GM23338 (cell line): ENCODE data around the gene RPA3. TPM values are rescaled to one million over a fixed set of nuclear protein-coding genes. Genes with fewer than 3 reads are reported as not detected.
A peak's percentile ranks its signal among the peaks of the same experiment; 100 is the strongest.

ENCODE experiments used
- ATAC-seq: fragments of 200-7000 bp; cut with Tn5 transposase; 3 replicates; pipeline ENCODE4 v1.9.1; 2020
- DNase-seq: peaks from one replicate; pipeline ENCODE4 v3.0.0-alpha.2; 2015; ENCODE audit warnings: low spot score
- H2AFZ ChIP-seq: fragments of 200-600 bp; sonication (generic); 2 replicates; pipeline ENCODE4 v1.8.0; 2016; ENCODE audit warnings: antibody characterized with exemption, mild to moderate bottlenecking, moderate library complexity
- H3F3A ChIP-seq: fragments of 200-600 bp; sonication (generic); replicated peaks from 2 replicates; pipeline ENCODE4 v1.8.0; 2017; ENCODE audit warnings: antibody characterized with exemption, mixed run types, low read depth
- H3K27ac ChIP-seq: fragments of 200-600 bp; sonication (generic); 2 replicates; pipeline ENCODE4 v1.6.1; 2016; ENCODE audit warnings: low read depth
- H3K27me3 ChIP-seq: fragments of 200-600 bp; sonication (generic); 2 replicates; pipeline ENCODE4 v1.8.0; 2016; ENCODE audit warnings: mild to moderate bottlenecking, mixed run types, moderate library complexity; ENCODE audit not compliant: insufficient read depth
- H3K36me3 ChIP-seq: fragments of 200-600 bp; sonication (generic); 2 replicates; pipeline ENCODE4 v1.8.0; 2016; ENCODE audit warnings: mild to moderate bottlenecking; ENCODE audit not compliant: insufficient read depth
- H3K4me1 ChIP-seq: fragments of 200-600 bp; sonication (generic); 2 replicates; pipeline ENCODE4 v1.8.0; 2016; ENCODE audit warnings: mild to moderate bottlenecking, moderate library complexity; ENCODE audit not compliant: insufficient read depth
- H3K4me2 ChIP-seq: fragments of 200-600 bp; sonication (generic); 2 replicates; pipeline ENCODE4 v1.7.1; 2017; ENCODE audit warnings: mixed run types
- H3K4me3 ChIP-seq: fragments of 200-600 bp; sonication (generic); 2 replicates; pipeline ENCODE4 v1.6.1; 2016; ENCODE audit warnings: mixed run types
- H3K79me2 ChIP-seq: fragments of 200-600 bp; sonication (generic); replicated peaks from 2 replicates; pipeline ENCODE4 v1.8.0; 2017; ENCODE audit warnings: mild to moderate bottlenecking; ENCODE audit not compliant: insufficient read depth
- H3K9me2 ChIP-seq: fragments of 200-600 bp; sonication (generic); 2 replicates; pipeline ENCODE4 v1.8.0; 2017; ENCODE audit not compliant: insufficient read depth
- H4K20me1 ChIP-seq: fragments of 200-600 bp; sonication (generic); replicated peaks from 2 replicates; pipeline ENCODE4 v1.8.0; 2017; ENCODE audit warnings: mild to moderate bottlenecking; ENCODE audit not compliant: insufficient read depth
- H3K27ac Mint-ChIP-seq: 2 replicates; pipeline ENCODE4 v1.8.0; 2020; ENCODE audit warnings: inconsistent platforms, mild to moderate bottlenecking, moderate library complexity, mixed read lengths
- H3K27me3 Mint-ChIP-seq: 3 replicates; pipeline ENCODE4 v1.8.0; 2022; ENCODE audit warnings: low read depth, mild to moderate bottlenecking, moderate library complexity, mixed read lengths, inconsistent platforms; ENCODE audit not compliant: insufficient read depth, poor library complexity
- H3K36me3 Mint-ChIP-seq: 3 replicates; pipeline ENCODE4 v1.8.0; 2021; ENCODE audit warnings: low read depth, mild to moderate bottlenecking, inconsistent platforms, moderate library complexity, mixed read lengths
- H3K4me1 Mint-ChIP-seq: 3 replicates; pipeline ENCODE4 v1.8.0; 2020; ENCODE audit warnings: mild to moderate bottlenecking, inconsistent platforms, mixed read lengths
- H3K4me3 Mint-ChIP-seq: 3 replicates; pipeline ENCODE4 v1.8.0; 2021; ENCODE audit warnings: moderate library complexity, mild to moderate bottlenecking, inconsistent platforms, mixed read lengths
- H3K9me3 Mint-ChIP-seq: 3 replicates; pipeline ENCODE4 v1.8.0; 2020; ENCODE audit warnings: moderate library complexity, mild to moderate bottlenecking, inconsistent platforms, mixed read lengths
- CREB1 ChIP-seq: fragments of 250-450 bp; sonication (Bioruptor Pico); IDR thresholded peaks from 2 replicates; pipeline ENCODE4 v1.5.0; 2020; ENCODE audit warnings: low read depth, mild to moderate bottlenecking, moderate library complexity
- CTCF ChIP-seq, 2 experiments: fragments of 200-600 bp in 1 of 2; sonication (generic) in 1 of 2; conservative IDR thresholded peaks; 2 replicates each; pipeline versions ENCODE4 v1.5.1 to v1.6.1; 2016 to 2017; ENCODE audit warnings: antibody characterized with exemption in 2 of 2, low read depth in 2 of 2, mild to moderate bottlenecking in 2 of 2, moderate library complexity in 1 of 2
- EZH2 ChIP-seq: fragments of 200-600 bp; sonication (generic); IDR thresholded peaks from one replicate; pipeline ENCODE4 v1.8.0; 2017; ENCODE audit warnings: antibody characterized with exemption, mild to moderate bottlenecking, low read depth; ENCODE audit not compliant: unreplicated experiment
- EZH2phosphoT487 ChIP-seq: fragments of 200-600 bp; sonication (generic); IDR thresholded peaks from one replicate; pipeline ENCODE4 v1.8.1; 2018; ENCODE audit warnings: antibody characterized with exemption; ENCODE audit not compliant: unreplicated experiment
- JUNB ChIP-seq: IDR thresholded peaks from one replicate; pipeline ENCODE4 v1.6.1; 2016; ENCODE audit warnings: antibody characterized with exemption; ENCODE audit not compliant: unreplicated experiment
- NANOG ChIP-seq: IDR thresholded peaks from 2 replicates; pipeline ENCODE4 v1.6.1; 2016; ENCODE audit warnings: antibody characterized with exemption, borderline replicate concordance
- POLR2AphosphoS5 ChIP-seq: IDR thresholded peaks from 2 replicates; pipeline ENCODE4 v1.6.1; 2016; ENCODE audit warnings: antibody characterized with exemption, low read depth
- REST ChIP-seq: IDR thresholded peaks from one replicate; pipeline ENCODE4 v1.6.1; 2018; ENCODE audit warnings: antibody characterized with exemption; ENCODE audit not compliant: unreplicated experiment
- STAT1 ChIP-seq: IDR thresholded peaks from one replicate; pipeline ENCODE4 v1.6.1; 2016; ENCODE audit warnings: antibody characterized with exemption; ENCODE audit not compliant: unreplicated experiment
- ZNF114 ChIP-seq: fragments of 250-450 bp; sonication (Bioruptor Pico); IDR thresholded peaks from 2 replicates; pipeline ENCODE4 v1.5.0; 2020; ENCODE audit warnings: mild to moderate bottlenecking, moderate library complexity
- ZNF331 ChIP-seq: fragments of 250-450 bp; sonication (Bioruptor Pico); IDR thresholded peaks from 2 replicates; pipeline ENCODE4 v1.5.0; 2020; ENCODE audit warnings: low read depth, mild to moderate bottlenecking, moderate library complexity
- polyA plus RNA-seq: library from polyadenylated mRNA; unstranded; fragments of >200 nt; fragmentation: Nextera tagmentation; extraction: Ambion mirVana; gene quantifications from 2 replicates; pipeline ENCODE4 v1.2.1, GENCODE V29; 2016
- total RNA-seq: library from RNA; depleted of rRNA; stranded (reverse); fragments of >200 nt; shearing (Covaris generic); gene quantifications from 2 replicates; pipeline ENCODE4 v1.2.3, GENCODE V29; 2014
- TF ChIP-seq, protein P1 (sequence below): fragments of 250-450 bp; sonication (Bioruptor Pico); IDR thresholded peaks from 2 replicates; pipeline ENCODE4 v1.5.0; 2020; ENCODE audit warnings: mild to moderate bottlenecking, moderate library complexity
- TF ChIP-seq, protein P2 (sequence below): IDR thresholded peaks from 2 replicates; pipeline ENCODE4 v1.6.1; 2016; ENCODE audit warnings: antibody characterized with exemption

Gene RPA3
- total and polyA plus RNA-seq, 2 experiments from 2014 or later: 74.9 to 287 TPM

GRCh38 chr7:7698930-7699329 lies 19.5 kb downstream of the RPA3 start:
- Histone ChIP-seq H3K4me1 (no peaks in the 10 kb centered on the region), H2AFZ (no peak overlapping the region), H3K79me2 (no peaks in the 10 kb centered on the region), H3K4me2 (no peak overlapping the region), H3K27ac (no peak overlapping the region), H3K36me3 (no peaks in the 10 kb centered on the region), H3K9me2 (no peaks in the 10 kb centered on the region), H3F3A (no peaks in the 10 kb centered on the region), H3K4me3 (no peak overlapping the region), H3K27me3 (no peaks in the 10 kb centered on the region), H4K20me1 (no peaks in the 10 kb centered on the region)
- Mint-ChIP-seq H3K36me3 (no peaks in the 10 kb centered on the region), H3K27ac (0 out of 2 replicates have a peak overlapping the region, but pooled peaks have one; percentile 38), H3K4me3 (no peak overlapping the region), H3K9me3 (no peaks in the 10 kb centered on the region), H3K4me1 (peaks cover 14% of the 10 kb centered on the region), H3K27me3 (peaks cover 2% of the 10 kb centered on the region)
- DNase-seq: no peak
- TF ChIP-seq EZH2: no peak
- no peak for TF ChIP-seq ZNF331 (CRISPR knock-in tag)
- TF ChIP-seq CTCF (conservative IDR thresholded peaks at IDR 0.05; ENCODE audit: low read depth in 2 of 2): no peak
- TF ChIP-seq CREB1 (CRISPR knock-in tag): no peak
- TF ChIP-seq ZNF114 (CRISPR knock-in tag): no peak
- TF ChIP-seq, protein P1, sequence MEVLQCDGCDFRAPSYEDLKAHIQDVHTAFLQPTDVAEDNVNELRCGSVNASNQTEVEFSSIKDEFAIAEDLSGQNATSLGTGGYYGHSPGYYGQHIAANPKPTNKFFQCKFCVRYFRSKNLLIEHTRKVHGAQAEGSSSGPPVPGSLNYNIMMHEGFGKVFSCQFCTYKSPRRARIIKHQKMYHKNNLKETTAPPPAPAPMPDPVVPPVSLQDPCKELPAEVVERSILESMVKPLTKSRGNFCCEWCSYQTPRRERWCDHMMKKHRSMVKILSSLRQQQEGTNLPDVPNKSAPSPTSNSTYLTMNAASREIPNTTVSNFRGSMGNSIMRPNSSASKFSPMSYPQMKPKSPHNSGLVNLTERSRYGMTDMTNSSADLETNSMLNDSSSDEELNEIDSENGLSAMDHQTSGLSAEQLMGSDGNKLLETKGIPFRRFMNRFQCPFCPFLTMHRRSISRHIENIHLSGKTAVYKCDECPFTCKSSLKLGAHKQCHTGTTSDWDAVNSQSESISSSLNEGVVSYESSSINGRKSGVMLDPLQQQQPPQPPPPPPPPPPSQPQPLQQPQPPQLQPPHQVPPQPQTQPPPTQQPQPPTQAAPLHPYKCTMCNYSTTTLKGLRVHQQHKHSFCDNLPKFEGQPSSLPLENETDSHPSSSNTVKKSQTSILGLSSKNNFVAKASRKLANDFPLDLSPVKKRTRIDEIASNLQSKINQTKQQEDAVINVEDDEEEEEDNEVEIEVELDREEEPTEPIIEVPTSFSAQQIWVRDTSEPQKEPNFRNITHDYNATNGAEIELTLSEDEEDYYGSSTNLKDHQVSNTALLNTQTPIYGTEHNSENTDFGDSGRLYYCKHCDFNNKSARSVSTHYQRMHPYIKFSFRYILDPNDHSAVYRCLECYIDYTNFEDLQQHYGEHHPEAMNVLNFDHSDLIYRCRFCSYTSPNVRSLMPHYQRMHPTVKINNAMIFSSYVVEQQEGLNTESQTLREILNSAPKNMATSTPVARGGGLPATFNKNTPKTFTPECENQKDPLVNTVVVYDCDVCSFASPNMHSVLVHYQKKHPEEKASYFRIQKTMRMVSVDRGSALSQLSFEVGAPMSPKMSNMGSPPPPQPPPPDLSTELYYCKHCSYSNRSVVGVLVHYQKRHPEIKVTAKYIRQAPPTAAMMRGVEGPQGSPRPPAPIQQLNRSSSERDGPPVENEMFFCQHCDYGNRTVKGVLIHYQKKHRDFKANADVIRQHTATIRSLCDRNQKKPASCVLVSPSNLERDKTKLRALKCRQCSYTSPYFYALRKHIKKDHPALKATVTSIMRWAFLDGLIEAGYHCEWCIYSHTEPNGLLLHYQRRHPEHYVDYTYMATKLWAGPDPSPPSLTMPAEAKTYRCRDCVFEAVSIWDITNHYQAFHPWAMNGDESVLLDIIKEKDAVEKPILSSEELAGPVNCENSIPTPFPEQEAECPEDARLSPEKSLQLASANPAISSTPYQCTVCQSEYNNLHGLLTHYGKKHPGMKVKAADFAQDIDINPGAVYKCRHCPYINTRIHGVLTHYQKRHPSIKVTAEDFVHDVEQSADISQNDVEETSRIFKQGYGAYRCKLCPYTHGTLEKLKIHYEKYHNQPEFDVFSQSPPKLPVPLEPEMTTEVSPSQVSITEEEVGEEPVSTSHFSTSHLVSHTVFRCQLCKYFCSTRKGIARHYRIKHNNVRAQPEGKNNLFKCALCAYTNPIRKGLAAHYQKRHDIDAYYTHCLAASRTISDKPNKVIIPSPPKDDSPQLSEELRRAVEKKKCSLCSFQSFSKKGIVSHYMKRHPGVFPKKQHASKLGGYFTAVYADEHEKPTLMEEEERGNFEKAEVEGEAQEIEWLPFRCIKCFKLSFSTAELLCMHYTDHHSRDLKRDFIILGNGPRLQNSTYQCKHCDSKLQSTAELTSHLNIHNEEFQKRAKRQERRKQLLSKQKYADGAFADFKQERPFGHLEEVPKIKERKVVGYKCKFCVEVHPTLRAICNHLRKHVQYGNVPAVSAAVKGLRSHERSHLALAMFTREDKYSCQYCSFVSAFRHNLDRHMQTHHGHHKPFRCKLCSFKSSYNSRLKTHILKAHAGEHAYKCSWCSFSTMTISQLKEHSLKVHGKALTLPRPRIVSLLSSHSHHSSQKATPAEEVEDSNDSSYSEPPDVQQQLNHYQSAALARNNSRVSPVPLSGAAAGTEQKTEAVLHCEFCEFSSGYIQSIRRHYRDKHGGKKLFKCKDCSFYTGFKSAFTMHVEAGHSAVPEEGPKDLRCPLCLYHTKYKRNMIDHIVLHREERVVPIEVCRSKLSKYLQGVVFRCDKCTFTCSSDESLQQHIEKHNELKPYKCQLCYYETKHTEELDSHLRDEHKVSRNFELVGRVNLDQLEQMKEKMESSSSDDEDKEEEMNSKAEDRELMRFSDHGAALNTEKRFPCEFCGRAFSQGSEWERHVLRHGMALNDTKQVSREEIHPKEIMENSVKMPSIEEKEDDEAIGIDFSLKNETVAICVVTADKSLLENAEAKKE (CRISPR knock-in tag): no peak
- no peak for TF ChIP-seq EZH2phosphoT487
- TF ChIP-seq POLR2AphosphoS5: no peak
- no peak for TF ChIP-seq STAT1
- no peak for TF ChIP-seq REST
- TF ChIP-seq, protein P2, sequence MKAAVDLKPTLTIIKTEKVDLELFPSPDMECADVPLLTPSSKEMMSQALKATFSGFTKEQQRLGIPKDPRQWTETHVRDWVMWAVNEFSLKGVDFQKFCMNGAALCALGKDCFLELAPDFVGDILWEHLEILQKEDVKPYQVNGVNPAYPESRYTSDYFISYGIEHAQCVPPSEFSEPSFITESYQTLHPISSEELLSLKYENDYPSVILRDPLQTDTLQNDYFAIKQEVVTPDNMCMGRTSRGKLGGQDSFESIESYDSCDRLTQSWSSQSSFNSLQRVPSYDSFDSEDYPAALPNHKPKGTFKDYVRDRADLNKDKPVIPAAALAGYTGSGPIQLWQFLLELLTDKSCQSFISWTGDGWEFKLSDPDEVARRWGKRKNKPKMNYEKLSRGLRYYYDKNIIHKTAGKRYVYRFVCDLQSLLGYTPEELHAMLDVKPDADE: no peak
- TF ChIP-seq JUNB: no peak
- TF ChIP-seq NANOG: no peak
- ATAC-seq: no peak
